HepG2 (cell line): ENCODE data around the gene RTN3.

Source experiments
- CTCF ChIP-seq: sonication (generic); formaldehyde crosslinking; IDR thresholded peaks from 2 replicates; pipeline ENCODE4 v1.5.0; 2020; ENCODE audit warnings: mild to moderate bottlenecking, missing genetic modification reagents, moderate library complexity
- ELK4 ChIP-seq: sonication (generic); formaldehyde crosslinking; IDR thresholded peaks from 2 replicates; pipeline ENCODE4 v1.9.0; 2021; ENCODE audit warnings: missing genetic modification reagents, borderline replicate concordance
- ERF ChIP-seq: IDR thresholded peaks from 2 replicates; pipeline ENCODE4 v1.6.1; 2018; ENCODE audit warnings: missing biosample characterization, missing genetic modification reagents
- EZH2 ChIP-seq: conservative IDR thresholded peaks from 2 replicates; pipeline ENCODE4 v1.6.1; 2012; ENCODE audit warnings: mild to moderate bottlenecking, low read depth, low read length, moderate library complexity
- GATA4 ChIP-seq: sonication (generic); IDR thresholded peaks from 2 replicates; pipeline ENCODE4 v1.6.1; 2016; ENCODE audit warnings: antibody characterized with exemption, low read depth, borderline replicate concordance
- HINFP ChIP-seq: sonication (generic); formaldehyde crosslinking; IDR thresholded peaks from 2 replicates; pipeline ENCODE4 v1.4.0; 2020; ENCODE audit warnings: low read depth, mild to moderate bottlenecking, missing genetic modification reagents
- NBN ChIP-seq: fragments of 450-650 bp; conservative IDR thresholded peaks from 2 replicates; pipeline ENCODE4 v1.6.1; 2017
- NFE2L1 ChIP-seq: sonication (generic); formaldehyde crosslinking; IDR thresholded peaks from 2 replicates; pipeline ENCODE4 v1.4.0; 2020; ENCODE audit warnings: missing genetic modification reagents, mild to moderate bottlenecking, borderline replicate concordance
- SP1 ChIP-seq, 2 experiments: fragments of 450-650 bp in 1 of 2; sonication (generic) in 1 of 2; formaldehyde crosslinking in 1 of 2; IDR thresholded peaks; 2 replicates each; pipeline versions ENCODE4 v1.4.0 to v1.6.1; 2016 to 2020; ENCODE audit warnings: missing genetic modification reagents in 1 of 2
- TAF1 ChIP-seq: sonication (generic); formaldehyde crosslinking; IDR thresholded peaks from 2 replicates; pipeline ENCODE4 v1.4.0; 2020; ENCODE audit warnings: missing genetic modification reagents
- TBP ChIP-seq: sonication (generic); formaldehyde crosslinking; IDR thresholded peaks from 2 replicates; pipeline ENCODE4 v1.5.0; 2020; ENCODE audit warnings: missing genetic modification reagents
- TEAD3 ChIP-seq: optimal IDR thresholded peaks from 2 replicates; pipeline ENCODE3; 2016; ENCODE audit warnings: borderline replicate concordance
- YY1 ChIP-seq: IDR thresholded peaks from 2 replicates; pipeline ENCODE4 v1.6.1; 2011; ENCODE audit warnings: low read length, low read depth, moderate library complexity, mild to moderate bottlenecking; ENCODE audit not compliant: insufficient read depth, insufficient replicate concordance
- ZNF24 ChIP-seq: fragments of 450-650 bp; IDR thresholded peaks from 2 replicates; pipeline ENCODE4 v1.6.1; 2017; ENCODE audit warnings: antibody characterized with exemption, mild to moderate bottlenecking

DNA sequence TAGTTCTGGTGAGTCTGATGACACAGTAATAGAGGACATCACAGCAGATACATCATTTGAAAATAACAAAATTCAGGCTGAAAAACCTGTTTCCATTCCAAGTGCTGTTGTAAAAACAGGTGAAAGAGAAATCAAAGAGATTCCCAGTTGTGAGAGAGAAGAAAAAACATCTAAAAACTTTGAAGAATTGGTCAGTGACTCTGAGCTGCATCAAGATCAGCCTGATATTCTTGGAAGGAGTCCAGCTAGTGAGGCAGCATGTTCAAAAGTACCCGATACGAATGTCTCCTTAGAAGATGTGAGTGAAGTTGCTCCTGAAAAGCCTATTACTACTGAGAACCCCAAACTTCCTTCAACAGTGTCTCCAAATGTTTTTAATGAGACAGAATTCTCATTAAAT is 38.7 kb downstream of the RTN3 start:
- TF ChIP-seq ZNF24 (no peak), NFE2L1 (CRISPR knock-in tag) (no peak), HINFP (no peak), ELK4 (CRISPR knock-in tag) (no peak), NBN (no peak), EZH2 (no peak), SP1 (IDR thresholded peaks at IDR 0.05) (no peak), SP1 (CRISPR knock-in tag; IDR thresholded peaks at IDR 0.05) (no peak), TEAD3 (CRISPR knock-in tag) (no peak), YY1 (no peak), TBP (CRISPR knock-in tag) (no peak), ERF (CRISPR knock-in tag) (no peak), GATA4 (no peak), TAF1 (CRISPR knock-in tag) (no peak), CTCF (CRISPR knock-in tag) (no peak)
